Cerebellar nuclear complex (tissue), 1 donor: ENCODE data around the gene FHL2.

ENCODE experiments used
- DNase-seq, 2 experiments: peaks; one replicate each; lab custom pipeline; 2025; lab: John Stamatoyannopoulos, UW

FHL2 gene

GRCh38 chr2:105378276-105378840 lies 20.5 kb downstream of the FHL2 start:
- no peak for DNase-seq

- no peak for DNase-seq
Observed at GRCh38 chr2:105377871-105378270, 21.0 kb downstream of the FHL2 start.

- DNase-seq, result no peak
Observed at GRCh38 chr2:105376789-105377240, 22.0 kb downstream of the FHL2 start.

- no peak for DNase-seq
Observed at GRCh38 chr2:105376010-105376409, 22.8 kb downstream of the FHL2 start.

- no peak for DNase-seq
Observed at GRCh38 chr2:105375001-105375561, 23.8 kb downstream of the FHL2 start.

GRCh38 chr2:105373895-105374401 lies 24.9 kb downstream of the FHL2 start:
- DNase-seq, result no peak

- peak; percentile 57 to 78 for DNase-seq
Observed at GRCh38 chr2:105373344-105373781, 25.5 kb downstream of the FHL2 start.

GRCh38 chr2:105371810-105372209 lies 27.0 kb downstream of the FHL2 start:
- no peak for DNase-seq

GRCh38 chr2:105371156-105371555 lies 27.7 kb downstream of the FHL2 start:
- no peak for DNase-seq

- peak in 1 of 2 experiments; percentile 67 for DNase-seq
Observed at GRCh38 chr2:105369777-105370690, 28.8 kb downstream of the FHL2 start.

- no peak for DNase-seq
Observed at GRCh38 chr2:105368759-105369408, 30.0 kb downstream of the FHL2 start.

- DNase-seq, result no peak
Observed at GRCh38 chr2:105365206-105365605, 33.6 kb downstream of the FHL2 start.

- no peak for DNase-seq
Observed at GRCh38 chr2:105364436-105365139, 34.3 kb downstream of the FHL2 start.

GRCh38 chr2:105362862-105363591 lies 35.8 kb downstream of the FHL2 start:
- no peak for DNase-seq

- DNase-seq, result no peak
Observed at GRCh38 chr2:105361102-105361889, 37.6 kb downstream of the FHL2 start.

GRCh38 chr2:105358593-105358992 lies 40.3 kb downstream of the FHL2 start:
- DNase-seq, result no peak

GRCh38 chr2:105357122-105357521 lies 41.7 kb downstream of the FHL2 start:
- DNase-seq, result no peak

GRCh38 chr2:105344704-105345345 lies 54.0 kb downstream of the FHL2 start:
- DNase-seq, result no peak

GRCh38 chr2:105339414-105339813 lies 59.4 kb downstream of the FHL2 start:
- DNase-seq, result no peak

GRCh38 chr2:105338020-105338385 lies 60.8 kb downstream of the FHL2 start:
- DNase-seq, result no peak
